ENCODE results near the gene BMP7.

BMP7 gene

DNA sequence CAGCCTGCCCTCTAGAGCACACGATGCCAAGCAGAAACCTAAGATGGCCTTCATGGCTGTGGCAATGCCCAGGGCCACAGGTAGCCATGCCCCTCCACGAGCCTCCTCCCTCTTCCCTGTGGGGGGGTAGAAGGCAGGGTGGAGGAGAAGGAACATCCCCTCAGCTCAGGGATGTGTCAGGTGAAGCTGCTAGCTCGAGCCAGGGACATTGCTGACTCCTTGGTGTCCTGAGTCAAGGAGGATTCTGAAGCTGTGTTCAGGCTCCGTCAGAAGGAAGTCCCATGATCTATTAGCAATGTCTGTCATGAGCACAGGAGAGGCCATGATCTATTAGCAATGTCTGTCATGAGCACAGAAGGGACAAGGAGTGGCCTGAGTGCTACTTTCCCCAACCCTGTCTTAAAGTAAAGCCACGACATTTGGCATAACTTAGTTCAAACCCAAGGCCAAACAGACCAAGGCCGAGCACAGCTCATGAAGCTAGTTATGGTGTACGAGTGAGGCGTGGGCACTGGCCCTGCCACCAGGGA is 87.8 kb downstream of the BMP7 start:
- DNase-seq (ENCODE audit: low read depth): no peak
- H3K4me3 ChIP-seq (ENCODE audit: control insufficient read depth, low read depth, low read length): no peak overlapping the region
- TF ChIP-seq, protein P1, sequence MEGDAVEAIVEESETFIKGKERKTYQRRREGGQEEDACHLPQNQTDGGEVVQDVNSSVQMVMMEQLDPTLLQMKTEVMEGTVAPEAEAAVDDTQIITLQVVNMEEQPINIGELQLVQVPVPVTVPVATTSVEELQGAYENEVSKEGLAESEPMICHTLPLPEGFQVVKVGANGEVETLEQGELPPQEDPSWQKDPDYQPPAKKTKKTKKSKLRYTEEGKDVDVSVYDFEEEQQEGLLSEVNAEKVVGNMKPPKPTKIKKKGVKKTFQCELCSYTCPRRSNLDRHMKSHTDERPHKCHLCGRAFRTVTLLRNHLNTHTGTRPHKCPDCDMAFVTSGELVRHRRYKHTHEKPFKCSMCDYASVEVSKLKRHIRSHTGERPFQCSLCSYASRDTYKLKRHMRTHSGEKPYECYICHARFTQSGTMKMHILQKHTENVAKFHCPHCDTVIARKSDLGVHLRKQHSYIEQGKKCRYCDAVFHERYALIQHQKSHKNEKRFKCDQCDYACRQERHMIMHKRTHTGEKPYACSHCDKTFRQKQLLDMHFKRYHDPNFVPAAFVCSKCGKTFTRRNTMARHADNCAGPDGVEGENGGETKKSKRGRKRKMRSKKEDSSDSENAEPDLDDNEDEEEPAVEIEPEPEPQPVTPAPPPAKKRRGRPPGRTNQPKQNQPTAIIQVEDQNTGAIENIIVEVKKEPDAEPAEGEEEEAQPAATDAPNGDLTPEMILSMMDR (conservative IDR thresholded peaks at IDR 0.05; ENCODE audit: control insufficient read depth, insufficient read depth, low read depth, low read length): no peak

- no peak for DNase-seq (ENCODE audit: low read depth)
- no peak overlapping the region for H3K4me3 ChIP-seq (ENCODE audit: control insufficient read depth, low read depth, low read length)
- TF ChIP-seq, protein P1 (conservative IDR thresholded peaks at IDR 0.05; ENCODE audit: control insufficient read depth, insufficient read depth, low read depth, low read length): no peak
These were observed 88.7 kb downstream of the BMP7 start for GRCh38 chr20:57177636-57178280.

DNA sequence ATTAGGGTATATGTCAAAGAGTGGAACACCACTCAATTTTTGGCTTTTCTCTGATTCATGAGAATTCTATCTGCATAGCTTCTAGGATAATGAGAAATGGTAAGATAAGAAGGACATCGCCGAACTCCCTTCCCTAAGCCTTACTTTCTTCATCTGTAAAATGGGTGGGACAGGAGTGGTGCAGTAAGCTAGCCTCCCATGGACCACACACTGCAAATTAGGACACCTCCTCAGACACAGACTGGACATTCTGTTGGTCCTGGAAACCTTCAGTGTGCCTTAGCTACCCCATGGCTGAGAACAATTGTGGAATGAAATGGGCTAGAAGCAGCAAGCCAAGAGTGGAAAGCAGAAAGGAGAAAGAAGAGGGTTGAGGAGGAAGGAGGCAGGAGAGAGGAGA is 89.6 kb downstream of the BMP7 start:
- TF ChIP-seq, protein P1 (conservative IDR thresholded peaks at IDR 0.05; ENCODE audit: control insufficient read depth, insufficient read depth, low read depth, low read length): no peak
- no peak overlapping the region for H3K4me3 ChIP-seq (ENCODE audit: control insufficient read depth, low read depth, low read length)

GRCh38 chr20:57175397-57176010 is 90.9 kb downstream of the BMP7 start:
- TF ChIP-seq, protein P1 (conservative IDR thresholded peaks at IDR 0.05; ENCODE audit: control insufficient read depth, insufficient read depth, low read depth, low read length): no peak
- no peak for DNase-seq (ENCODE audit: low read depth)
- H3K4me3 ChIP-seq (ENCODE audit: control insufficient read depth, low read depth, low read length): no peak overlapping the region

More for the DNA sequence above, 89.6 kb downstream of the BMP7 start:
- DNase-seq (ENCODE audit: low read depth): no peak

DNA sequence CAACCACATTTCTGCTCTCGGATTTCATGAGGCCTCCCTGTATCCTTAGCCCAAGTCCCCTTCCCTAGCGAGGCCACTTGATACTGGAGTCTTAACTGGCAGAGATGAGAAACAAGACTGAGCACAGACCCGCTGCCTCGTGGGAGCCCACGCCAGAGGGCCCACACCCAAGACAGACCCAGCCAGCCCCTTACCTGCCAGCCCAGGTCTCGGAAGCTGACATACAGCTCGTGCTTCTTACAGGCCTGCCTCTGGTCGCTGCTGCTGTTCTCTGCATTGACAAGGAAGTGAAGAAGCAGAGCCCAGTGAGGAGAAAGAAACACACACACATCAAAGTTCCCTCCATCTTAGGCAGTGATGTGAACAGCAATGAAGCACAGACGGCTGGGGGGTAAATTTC is 91.7 kb downstream of the BMP7 start:
- TF ChIP-seq, protein P1 (conservative IDR thresholded peaks at IDR 0.05; ENCODE audit: control insufficient read depth, insufficient read depth, low read depth, low read length): no peak
- H3K4me3 ChIP-seq (ENCODE audit: control insufficient read depth, low read depth, low read length): no peak overlapping the region
- DNase-seq (ENCODE audit: low read depth): no peak

DNA sequence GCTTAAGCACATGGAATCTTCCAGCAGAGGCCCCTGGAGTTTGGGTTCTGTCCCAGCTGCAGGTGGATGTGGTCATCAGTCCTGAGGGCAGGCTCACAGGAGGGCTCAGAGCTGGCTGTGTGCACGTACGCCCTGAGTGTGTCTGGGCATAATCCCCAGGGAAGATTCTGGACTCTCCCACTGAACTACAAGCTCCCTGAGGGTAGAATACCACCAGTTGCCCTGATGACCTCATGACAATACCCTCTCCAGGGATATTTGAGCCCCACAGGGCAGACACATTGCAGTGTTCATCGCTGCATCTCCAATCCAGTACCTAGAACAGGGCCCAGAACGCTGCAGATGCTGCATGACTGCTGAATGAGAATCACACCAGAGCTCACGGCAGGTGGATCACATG is 92.5 kb downstream of the BMP7 start:
- DNase-seq (ENCODE audit: low read depth): no peak
- TF ChIP-seq, protein P1 (conservative IDR thresholded peaks at IDR 0.05; ENCODE audit: control insufficient read depth, insufficient read depth, low read depth, low read length): no peak
- no peak overlapping the region for H3K4me3 ChIP-seq (ENCODE audit: control insufficient read depth, low read depth, low read length)
